IMR-90 (cell line): ENCODE data around the gene MRM1.

Experiments used
- BHLHE40 ChIP-seq: fragments of 150-350 bp; IDR thresholded peaks from 2 replicates; pipeline ENCODE4 v1.6.1; 2016; ENCODE audit warnings: mild to moderate bottlenecking, low read depth, low read length
- CTCF ChIP-seq: conservative IDR thresholded peaks from 2 replicates; pipeline ENCODE4 v1.5.1; 2012; ENCODE audit warnings: mild to moderate bottlenecking, low read depth, low read length, improper control_type of control experiment
- POLR2A ChIP-seq: IDR thresholded peaks from 2 replicates; pipeline ENCODE4 v1.6.1; 2012; ENCODE audit warnings: mild to moderate bottlenecking, low read depth, low read length
- RAD21 ChIP-seq: IDR thresholded peaks from 2 replicates; pipeline ENCODE4 v1.6.1; 2012; ENCODE audit warnings: low read length, improper control_type of control experiment
- RFX5 ChIP-seq: IDR thresholded peaks from 2 replicates; pipeline ENCODE4 v1.8.0; 2012; ENCODE audit warnings: low read depth, mild to moderate bottlenecking, low read length, moderate library complexity
- SMC3 ChIP-seq: fragments of 150-350 bp; IDR thresholded peaks from 2 replicates; pipeline ENCODE4 v1.6.1; 2016; ENCODE audit warnings: low read depth, mild to moderate bottlenecking, antibody characterized with exemption, low read length, moderate library complexity
- USF2 ChIP-seq: fragments of 150-350 bp; IDR thresholded peaks from 2 replicates; pipeline ENCODE4 v1.6.1; 2017; ENCODE audit warnings: mild to moderate bottlenecking, antibody characterized with exemption, low read length, low read depth

- TF ChIP-seq POLR2A (no peak), CTCF (no peak), SMC3 (no peak), BHLHE40 (no peak), RAD21 (no peak), USF2 (no peak), RFX5 (no peak)
Observed at GRCh38 chr17:36578671-36579070, 22.7 kb upstream of the MRM1 start.
